ENCODE results near the gene RETSAT. TPM values are rescaled to one million over a fixed set of nuclear protein-coding genes. Genes with fewer than 3 reads are reported as not detected.
"Not testable (repeated sequence)": the region's sequence is repeated elsewhere in the genome, so short reads cannot be mapped to it uniquely, and the experiment has no call there.

RETSAT gene
- total RNA-seq, 1 experiment from 2014 or later, result 57.8 TPM

DNA sequence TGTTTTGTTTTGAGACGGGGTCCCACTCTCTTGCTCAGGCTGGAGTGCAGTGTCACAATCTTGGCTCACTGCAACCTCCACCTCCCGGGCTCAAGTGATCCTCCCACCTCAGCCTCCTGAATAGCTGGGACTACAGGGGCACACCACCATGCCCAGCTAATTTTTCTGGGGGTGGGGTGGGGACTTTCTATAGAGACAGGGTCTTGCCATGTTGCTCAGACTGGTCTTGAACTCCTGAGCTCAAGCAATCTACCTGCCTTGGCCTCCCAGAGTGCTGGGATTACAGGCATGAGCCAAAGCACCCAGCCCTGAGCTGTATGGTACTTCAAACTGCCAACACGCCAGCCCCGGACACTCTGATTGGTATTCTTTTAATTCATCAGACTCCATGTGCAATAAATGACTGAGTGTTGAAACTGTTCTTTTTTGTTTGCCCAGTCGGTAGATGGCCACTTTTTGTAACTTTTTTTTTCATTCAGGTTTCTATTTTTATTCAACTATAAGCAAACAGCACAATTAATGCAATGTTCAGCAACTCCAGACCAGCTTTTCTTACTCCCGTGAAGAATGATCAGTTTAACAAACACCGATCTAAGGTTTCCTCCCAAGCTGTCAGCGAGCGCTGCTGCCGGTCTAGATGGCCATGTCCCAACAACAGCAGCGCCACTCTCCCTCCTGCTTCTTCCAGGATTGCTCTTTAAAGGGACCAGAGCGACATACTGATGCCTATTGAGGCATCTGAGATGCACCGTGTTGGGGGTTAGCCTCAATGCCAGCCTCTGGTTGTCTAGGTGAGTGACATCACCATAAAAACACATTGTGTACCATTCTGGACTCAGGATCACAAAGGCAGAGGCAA lies 14.1 kb downstream of the RETSAT start:
- Histone ChIP-seq H3K27me3 (ENCODE audit: insufficient read depth, low read depth) (no peaks in the 10 kb centered on the region), H3K9me3 (ENCODE audit: insufficient read depth, low read depth) (no peaks in the 10 kb centered on the region), H4K20me1 (ENCODE audit: insufficient read depth) (0 out of 2 replicates have a peak, but pooled peaks cover 4% of the 10 kb centered on the region), H3K79me2 (ENCODE audit: low read depth) (no peaks in the 10 kb centered on the region), H3K4me2 (no peak overlapping the region), H3K27ac (no peak overlapping the region), H3K36me3 (ENCODE audit: low read depth) (no peaks in the 10 kb centered on the region), H3K4me1 (replicated peaks; ENCODE audit: insufficient read depth) (no peaks in the 10 kb centered on the region), H2AFZ (no peak overlapping the region), H3K4me3 (no peak overlapping the region), H3K9me2 (ENCODE audit: insufficient read depth) (no peaks in the 10 kb centered on the region), H3F3A (ENCODE audit: insufficient read depth, low read depth) (peaks cover 10% of the 10 kb centered on the region; the same call in 1 of the 2 replicates)
- ChIA-PET CTCF (no interaction called here), POLR2A (ENCODE audit: unreplicated experiment) (no interaction called here)
- DNase-seq, result no peak
- TF ChIP-seq, protein P1, sequence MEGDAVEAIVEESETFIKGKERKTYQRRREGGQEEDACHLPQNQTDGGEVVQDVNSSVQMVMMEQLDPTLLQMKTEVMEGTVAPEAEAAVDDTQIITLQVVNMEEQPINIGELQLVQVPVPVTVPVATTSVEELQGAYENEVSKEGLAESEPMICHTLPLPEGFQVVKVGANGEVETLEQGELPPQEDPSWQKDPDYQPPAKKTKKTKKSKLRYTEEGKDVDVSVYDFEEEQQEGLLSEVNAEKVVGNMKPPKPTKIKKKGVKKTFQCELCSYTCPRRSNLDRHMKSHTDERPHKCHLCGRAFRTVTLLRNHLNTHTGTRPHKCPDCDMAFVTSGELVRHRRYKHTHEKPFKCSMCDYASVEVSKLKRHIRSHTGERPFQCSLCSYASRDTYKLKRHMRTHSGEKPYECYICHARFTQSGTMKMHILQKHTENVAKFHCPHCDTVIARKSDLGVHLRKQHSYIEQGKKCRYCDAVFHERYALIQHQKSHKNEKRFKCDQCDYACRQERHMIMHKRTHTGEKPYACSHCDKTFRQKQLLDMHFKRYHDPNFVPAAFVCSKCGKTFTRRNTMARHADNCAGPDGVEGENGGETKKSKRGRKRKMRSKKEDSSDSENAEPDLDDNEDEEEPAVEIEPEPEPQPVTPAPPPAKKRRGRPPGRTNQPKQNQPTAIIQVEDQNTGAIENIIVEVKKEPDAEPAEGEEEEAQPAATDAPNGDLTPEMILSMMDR (conservative IDR thresholded peaks at IDR 0.05), result no peak
- no peak for TF ChIP-seq EZH2 (IDR thresholded peaks at IDR 0.05; ENCODE audit: low read depth)
- no TSS peak for BruUV-seq (replicated peaks)
- intact Hi-C loops (cut with micrococcal nuclease; ENCODE audit: unreplicated experiment), result no loop called here

DNA sequence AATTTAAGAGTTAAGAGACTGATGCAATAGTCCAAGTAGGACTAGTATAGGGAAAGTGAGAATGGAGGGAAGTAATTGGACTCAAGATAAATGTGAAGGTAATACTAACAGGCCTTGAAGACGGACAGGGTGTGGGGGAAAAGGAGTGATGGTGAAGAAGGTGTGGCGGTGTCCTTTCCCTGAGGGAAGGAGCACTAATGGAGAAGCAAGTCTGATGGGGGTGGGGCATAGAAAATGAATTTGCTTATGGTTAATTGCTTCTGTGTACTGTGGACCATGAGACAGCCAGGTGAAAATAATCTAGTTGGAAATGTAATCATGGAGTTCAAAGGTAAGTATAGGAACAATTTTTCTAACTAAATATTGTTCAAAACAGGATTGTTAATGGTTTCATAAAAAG lies 19.4 kb downstream of the RETSAT start:
- Histone ChIP-seq H4K20me1 (ENCODE audit: insufficient read depth) (no peaks in the 10 kb centered on the region), H3K4me3 (no peak overlapping the region), H3K4me2 (no peak overlapping the region), H3K79me2 (ENCODE audit: low read depth) (no peaks in the 10 kb centered on the region), H3K27me3 (ENCODE audit: insufficient read depth, low read depth) (no peaks in the 10 kb centered on the region), H3F3A (ENCODE audit: insufficient read depth, low read depth) (peaks cover 5% of the 10 kb centered on the region; the same call in 1 of the 2 replicates), H2AFZ (no peak overlapping the region), H3K27ac (no peak overlapping the region), H3K9me2 (ENCODE audit: insufficient read depth) (no peaks in the 10 kb centered on the region), H3K36me3 (ENCODE audit: low read depth) (no peaks in the 10 kb centered on the region), H3K4me1 (replicated peaks; ENCODE audit: insufficient read depth) (no peaks in the 10 kb centered on the region), H3K9me3 (ENCODE audit: insufficient read depth, low read depth) (no peaks in the 10 kb centered on the region)
- TF ChIP-seq, protein P1 (conservative IDR thresholded peaks at IDR 0.05), result no peak
- TF ChIP-seq EZH2 (IDR thresholded peaks at IDR 0.05; ENCODE audit: low read depth), result no peak
- ChIA-PET POLR2A (ENCODE audit: unreplicated experiment) (no interaction called here), CTCF (no interaction called here)
- no TSS peak for BruUV-seq (replicated peaks)
- no peak for DNase-seq
- intact Hi-C loops (cut with micrococcal nuclease; ENCODE audit: unreplicated experiment), result no loop called here

DNA sequence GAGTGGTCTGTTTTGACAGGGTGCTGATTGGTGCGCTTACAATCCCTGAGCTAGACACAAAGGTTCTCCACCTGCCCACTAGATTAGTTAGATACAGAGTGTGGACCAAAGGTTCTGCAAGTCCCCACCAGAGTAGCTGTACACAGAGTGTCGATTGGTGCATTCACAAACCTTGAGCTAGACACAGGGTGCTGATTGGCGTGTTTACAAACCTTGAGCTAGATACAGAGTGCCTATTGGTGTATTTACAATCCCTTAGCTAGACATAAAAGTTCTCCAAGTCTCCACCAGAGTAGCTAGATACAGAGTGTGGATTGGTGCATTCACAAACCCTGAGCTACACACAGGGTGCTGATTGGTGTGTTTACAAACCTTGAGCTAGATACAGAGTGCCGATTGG lies 20.5 kb downstream of the RETSAT start:
- POLR2A ChIA-PET (ENCODE audit: unreplicated experiment); H3K4me2 ChIP-seq; H3K36me3 ChIP-seq (ENCODE audit: low read depth); CTCF ChIA-PET; H3K79me2 ChIP-seq (ENCODE audit: low read depth); H3K9me2 ChIP-seq (ENCODE audit: insufficient read depth); H2AFZ ChIP-seq; BruUV-seq (replicated peaks); DNase-seq; H4K20me1 ChIP-seq (ENCODE audit: insufficient read depth); intact Hi-C loops (cut with micrococcal nuclease; ENCODE audit: unreplicated experiment); H3K27me3 ChIP-seq (ENCODE audit: insufficient read depth, low read depth); H3F3A ChIP-seq (ENCODE audit: insufficient read depth, low read depth); H3K27ac ChIP-seq; H3K4me1 ChIP-seq (replicated peaks; ENCODE audit: insufficient read depth); H3K4me3 ChIP-seq; H3K9me3 ChIP-seq (ENCODE audit: insufficient read depth, low read depth): not testable (repeated sequence)
